Measurements from ENCODE around the gene CUEDC1.

The CUEDC1 gene

DNA sequence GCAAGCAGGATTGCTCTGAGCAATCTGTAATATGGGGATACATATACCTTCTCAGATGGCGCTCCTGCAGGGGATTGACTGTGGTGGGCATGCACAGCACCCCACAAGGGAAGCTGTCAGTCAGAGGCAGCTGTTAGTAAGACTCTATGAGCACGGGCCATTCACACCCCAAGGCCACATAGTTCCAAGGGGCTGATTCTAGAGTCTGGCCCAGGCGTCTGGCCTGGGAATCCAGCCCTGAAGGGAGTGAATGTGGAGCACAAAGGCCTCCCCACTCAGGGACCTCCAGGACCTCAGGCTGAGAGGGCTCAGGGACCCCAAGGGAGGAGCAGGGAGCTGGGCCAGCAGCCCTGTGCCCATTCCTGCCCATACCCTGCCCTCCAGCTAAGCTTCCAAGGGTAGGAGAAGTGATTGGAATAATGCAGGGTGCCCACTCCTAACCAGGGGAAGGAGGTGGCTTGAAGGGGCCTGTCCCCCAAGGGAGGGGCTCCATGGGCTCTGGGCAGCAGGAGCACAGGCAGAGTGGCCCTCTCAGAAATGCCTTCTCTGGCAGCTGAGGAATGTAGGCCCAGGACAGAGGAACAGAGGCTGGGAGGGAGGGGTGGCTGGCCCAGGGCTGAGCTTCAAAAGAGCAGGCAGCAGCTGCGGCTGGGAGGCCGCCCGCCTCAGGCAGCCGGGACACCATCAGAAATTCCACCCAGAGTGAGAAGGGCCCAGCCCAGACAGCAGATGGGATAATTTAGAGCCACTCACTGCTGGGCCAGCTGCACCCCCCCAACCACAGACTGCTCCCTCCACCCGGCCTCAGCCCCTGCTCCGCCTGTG is 56.5 kb downstream of the CUEDC1 start:
- ATAC-seq (ENCODE audit: low read depth), result no peak
- Histone ChIP-seq H3K4me3 (ENCODE audit: severe bottlenecking) (no peak overlapping the region), H3K27me3 (ENCODE audit: insufficient read depth, poor library complexity, severe bottlenecking) (no peaks in the 10 kb centered on the region), H3K9me3 (ENCODE audit: severe bottlenecking) (no peaks in the 10 kb centered on the region), H3K36me3 (ENCODE audit: low read depth) (no peaks in the 10 kb centered on the region), H3K27ac (ENCODE audit: poor library complexity, severe bottlenecking) (peak overlapping the region; percentile 89), H3K4me1 (ENCODE audit: insufficient read depth, poor library complexity, severe bottlenecking) (peaks cover 50% of the 10 kb centered on the region)
- no peak for DNase-seq (ENCODE audit: low spot score)
- TF ChIP-seq CTCF (IDR thresholded peaks at IDR 0.05; ENCODE audit: poor library complexity, severe bottlenecking), result no peak

DNA sequence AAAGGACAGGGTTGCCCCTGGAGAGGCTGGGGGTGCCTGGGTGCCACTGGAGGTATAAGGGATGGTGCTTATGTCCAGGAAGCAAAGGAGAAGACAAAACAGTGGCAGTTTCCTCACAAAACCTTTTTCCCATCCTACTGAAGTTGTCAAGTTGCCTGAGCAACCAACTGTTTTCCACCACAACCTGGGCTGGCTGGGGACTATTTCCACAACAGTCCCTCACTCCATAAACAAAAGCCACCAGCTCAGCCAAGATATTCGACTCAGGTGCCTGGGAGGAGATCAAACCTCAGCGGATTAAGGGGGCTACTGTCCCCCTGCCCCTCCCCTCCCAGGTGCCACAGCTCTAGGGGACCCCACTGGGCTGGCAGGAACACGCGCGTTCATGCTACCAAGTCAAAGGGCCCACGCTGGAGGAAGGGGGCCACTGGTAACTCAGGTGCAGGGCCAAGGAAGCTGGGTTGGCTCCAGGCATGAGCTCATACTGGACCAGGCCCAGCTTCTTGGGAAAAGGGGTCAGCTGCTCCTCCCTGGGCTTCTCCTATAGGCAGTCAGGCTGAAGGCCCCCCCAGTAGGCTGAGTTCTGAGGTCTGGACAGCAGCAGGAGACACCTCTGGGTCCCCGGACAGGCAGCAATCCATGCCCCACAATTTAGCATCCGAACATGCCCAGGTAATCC is 59.7 kb downstream of the CUEDC1 start:
- no peak for TF ChIP-seq CTCF (IDR thresholded peaks at IDR 0.05; ENCODE audit: poor library complexity, severe bottlenecking)
- no peaks in the 10 kb centered on the region for H3K27me3 ChIP-seq (ENCODE audit: insufficient read depth, poor library complexity, severe bottlenecking)
- no peak overlapping the region for H3K27ac ChIP-seq (ENCODE audit: poor library complexity, severe bottlenecking)
- no peaks in the 10 kb centered on the region for H3K9me3 ChIP-seq (ENCODE audit: severe bottlenecking)
- no peak for DNase-seq (ENCODE audit: low spot score)
- H3K4me1 ChIP-seq (ENCODE audit: insufficient read depth, poor library complexity, severe bottlenecking), result peaks cover 42% of the 10 kb centered on the region
- no peak for ATAC-seq (ENCODE audit: low read depth)
- no peaks in the 10 kb centered on the region for H3K36me3 ChIP-seq (ENCODE audit: low read depth)
- H3K4me3 ChIP-seq (ENCODE audit: severe bottlenecking), result no peak overlapping the region

- Histone ChIP-seq H3K27me3 (ENCODE audit: insufficient read depth, poor library complexity, severe bottlenecking) (no peaks in the 10 kb centered on the region), H3K4me1 (ENCODE audit: insufficient read depth, poor library complexity, severe bottlenecking) (peaks cover 42% of the 10 kb centered on the region)
- no peak for ATAC-seq (ENCODE audit: low read depth)
Measured at GRCh38 chr17:57894848-57895247, 60.4 kb downstream of the CUEDC1 start.

GRCh38 chr17:57892820-57893595 is 62.2 kb downstream of the CUEDC1 start:
- Histone ChIP-seq H3K4me3 (ENCODE audit: severe bottlenecking) (no peak overlapping the region), H3K27me3 (ENCODE audit: insufficient read depth, poor library complexity, severe bottlenecking) (no peaks in the 10 kb centered on the region), H3K27ac (ENCODE audit: poor library complexity, severe bottlenecking) (peak overlapping the region; percentile 86), H3K36me3 (ENCODE audit: low read depth) (no peaks in the 10 kb centered on the region), H3K9me3 (ENCODE audit: severe bottlenecking) (no peaks in the 10 kb centered on the region), H3K4me1 (ENCODE audit: insufficient read depth, poor library complexity, severe bottlenecking) (peaks cover 36% of the 10 kb centered on the region)
- TF ChIP-seq CTCF (IDR thresholded peaks at IDR 0.05; ENCODE audit: poor library complexity, severe bottlenecking), result peak; percentile 60
- peak; percentile 69 for ATAC-seq (ENCODE audit: low read depth)
- DNase-seq (ENCODE audit: low spot score), result peak; percentile 89

More at GRCh38 chr17:57894848-57895247, 60.4 kb downstream of the CUEDC1 start:
- no peak for TF ChIP-seq CTCF (IDR thresholded peaks at IDR 0.05; ENCODE audit: poor library complexity, severe bottlenecking)
- Histone ChIP-seq H3K27ac (ENCODE audit: poor library complexity, severe bottlenecking) (no peak overlapping the region), H3K4me3 (ENCODE audit: severe bottlenecking) (no peak overlapping the region), H3K36me3 (ENCODE audit: low read depth) (no peaks in the 10 kb centered on the region), H3K9me3 (ENCODE audit: severe bottlenecking) (no peaks in the 10 kb centered on the region)
- no peak for DNase-seq (ENCODE audit: low spot score)

Measured in RWPE2 (cell line).